CD4-positive, alpha-beta T cell (primary cell): ENCODE results near the gene HLCS. TPM values are rescaled to one million over a fixed set of nuclear protein-coding genes. Genes with fewer than 3 reads are reported as not detected.

Source experiments
- ATAC-seq: fragments of 200-7000 bp; cut with Tn5 transposase; one replicate; pipeline ENCODE4 v1.10.0; 2022; ENCODE audit warnings: mild to moderate bottlenecking; ENCODE audit not compliant: poor library complexity
- CTCF ChIA-PET: fragments of 350-600 bp; sonication (Branson Sonifier 250); formaldehyde crosslinking; loops from one replicate; lab custom pipeline; 2021; ENCODE audit warnings: antibody characterized with exemption, inconsistent platforms; lab: Charles Lee
- POLR2A ChIA-PET: fragments of 350-600 bp; sonication (Branson Sonifier 250); formaldehyde crosslinking; loops from one replicate; lab custom pipeline; 2021; ENCODE audit warnings: antibody characterized with exemption, inconsistent platforms; lab: Charles Lee
- DNase-seq, 14 experiments: peaks; one replicate each; pipeline ENCODE4 v3.0.0-alpha.2; 2013 to 2020; ENCODE audit warnings: mixed read lengths in 2 of 14
- H3K27ac ChIP-seq, 2 donors: one replicate each; pipeline versions ENCODE4 v1.5.1 to v1.7.0; 2013; ENCODE audit warnings: low read length in 2 of 2, low read depth in 1 of 2, mild to moderate bottlenecking in 1 of 2
- H3K27me3 ChIP-seq, 2 experiments: 1 replicate in 1 of 2; 2 replicates in 1 of 2; pipeline versions ENCODE4 v1.6.1 to v1.7.0; 2013; ENCODE audit warnings: low read length in 2 of 2, control low read depth in 1 of 2, mild to moderate bottlenecking in 1 of 2, moderate library complexity in 1 of 2; ENCODE audit not compliant: insufficient read depth in 2 of 2, control insufficient read depth in 1 of 2
- H3K36me3 ChIP-seq: one replicate; pipeline ENCODE4 v1.6.1; 2013; ENCODE audit warnings: low read length, control low read depth; ENCODE audit not compliant: insufficient read depth
- H3K4me1 ChIP-seq: one replicate; pipeline ENCODE4 v1.6.1; 2013; ENCODE audit warnings: low read length, control low read depth; ENCODE audit not compliant: insufficient read depth
- H3K4me3 ChIP-seq: one replicate; pipeline ENCODE4 v1.5.1; 2013; ENCODE audit warnings: mild to moderate bottlenecking, low read length, moderate library complexity
- H3K9me3 ChIP-seq, 2 experiments: 1 replicate in 1 of 2; 2 replicates in 1 of 2; pipeline versions ENCODE4 v1.6.1 to v1.7.0; 2013; ENCODE audit warnings: low read length in 2 of 2, mild to moderate bottlenecking in 2 of 2, control low read depth in 1 of 2, moderate library complexity in 1 of 2; ENCODE audit not compliant: control insufficient read depth in 1 of 2, insufficient read depth in 1 of 2
- H3K27ac Mint-ChIP-seq: one replicate; pipeline ENCODE4 v1.8.0; 2020; ENCODE audit warnings: mixed read lengths
- H3K27me3 Mint-ChIP-seq: one replicate; pipeline ENCODE4 v1.8.0; 2021; ENCODE audit warnings: mixed read lengths
- H3K36me3 Mint-ChIP-seq: one replicate; pipeline ENCODE4 v1.8.0; 2021; ENCODE audit warnings: low read depth, mixed read lengths
- H3K4me1 Mint-ChIP-seq: one replicate; pipeline ENCODE4 v1.8.0; 2021; ENCODE audit warnings: low read depth, mixed read lengths
- H3K4me3 Mint-ChIP-seq: one replicate; pipeline ENCODE4 v1.8.0; 2020; ENCODE audit warnings: mild to moderate bottlenecking, mixed read lengths
- H3K9me3 Mint-ChIP-seq: one replicate; pipeline ENCODE4 v1.8.0; 2020; ENCODE audit warnings: mixed read lengths
- intact Hi-C, 2 experiments: fragments of 100-400 bp; cut with DNase I in 1 of 2; cut with micrococcal nuclease in 1 of 2; formaldehyde crosslinking; loops; one replicate each; pipeline versions ENCODE4 v1.15.1 to v1.9.0; 2023 to 2025; cut with DNase I, micrococcal nuclease
- total RNA-seq, 174 experiments: library from RNA in 2 of 174; stranded (reverse) in 2 of 174; gene quantifications; one replicate each; pipeline ENCODE4 v1.2.3 and lab custom pipeline; 2021 to 2026
- TF ChIP-seq, protein P1 (sequence below): fragments of 200-600 bp; IDR thresholded peaks from one replicate; pipeline ENCODE4 v1.8.0; 2022; ENCODE audit warnings: antibody characterized with exemption, mild to moderate bottlenecking

Gene HLCS
- total RNA-seq, 2 experiments from 2014 or later = 8.1 to 10.0 TPM

- Mint-ChIP-seq H3K9me3 (no peaks in the 10 kb centered on the region), H3K27ac (no peak overlapping the region), H3K4me1 (no peaks in the 10 kb centered on the region), H3K4me3 (no peak overlapping the region), H3K27me3 (peaks cover 4% of the 10 kb centered on the region), H3K36me3 (peaks cover 56% of the 10 kb centered on the region)
- ATAC-seq = no peak
- CTCF ChIA-PET = no interaction called here
- intact Hi-C loops = no loop called here
- Histone ChIP-seq H3K27me3 (no peaks in the 10 kb centered on the region), H3K4me3 (no peak overlapping the region), H3K4me1 (no peaks in the 10 kb centered on the region), H3K36me3 (peaks cover 4% of the 10 kb centered on the region), H3K9me3 (no peaks in the 10 kb centered on the region), H3K27ac (no peak overlapping the region)
- TF ChIP-seq, protein P1, sequence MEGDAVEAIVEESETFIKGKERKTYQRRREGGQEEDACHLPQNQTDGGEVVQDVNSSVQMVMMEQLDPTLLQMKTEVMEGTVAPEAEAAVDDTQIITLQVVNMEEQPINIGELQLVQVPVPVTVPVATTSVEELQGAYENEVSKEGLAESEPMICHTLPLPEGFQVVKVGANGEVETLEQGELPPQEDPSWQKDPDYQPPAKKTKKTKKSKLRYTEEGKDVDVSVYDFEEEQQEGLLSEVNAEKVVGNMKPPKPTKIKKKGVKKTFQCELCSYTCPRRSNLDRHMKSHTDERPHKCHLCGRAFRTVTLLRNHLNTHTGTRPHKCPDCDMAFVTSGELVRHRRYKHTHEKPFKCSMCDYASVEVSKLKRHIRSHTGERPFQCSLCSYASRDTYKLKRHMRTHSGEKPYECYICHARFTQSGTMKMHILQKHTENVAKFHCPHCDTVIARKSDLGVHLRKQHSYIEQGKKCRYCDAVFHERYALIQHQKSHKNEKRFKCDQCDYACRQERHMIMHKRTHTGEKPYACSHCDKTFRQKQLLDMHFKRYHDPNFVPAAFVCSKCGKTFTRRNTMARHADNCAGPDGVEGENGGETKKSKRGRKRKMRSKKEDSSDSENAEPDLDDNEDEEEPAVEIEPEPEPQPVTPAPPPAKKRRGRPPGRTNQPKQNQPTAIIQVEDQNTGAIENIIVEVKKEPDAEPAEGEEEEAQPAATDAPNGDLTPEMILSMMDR = no peak
- DNase-seq = no peak
- POLR2A ChIA-PET = no interaction called here
Observed at GRCh38 chr21:36756527-36756926, 209.9 kb downstream of the HLCS start.

GRCh38 chr21:36754241-36754898 lies 212.1 kb downstream of the HLCS start:
- TF ChIP-seq, protein P1 = no peak
- Histone ChIP-seq H3K27ac (no peak overlapping the region), H3K36me3 (peaks cover 4% of the 10 kb centered on the region), H3K27me3 (no peaks in the 10 kb centered on the region), H3K9me3 (no peaks in the 10 kb centered on the region), H3K4me3 (no peak overlapping the region), H3K4me1 (no peaks in the 10 kb centered on the region)
- DNase-seq (no peak), ATAC-seq (no peak)
- Mint-ChIP-seq H3K4me1 (no peaks in the 10 kb centered on the region), H3K27ac (no peak overlapping the region), H3K27me3 (peaks cover 19% of the 10 kb centered on the region), H3K9me3 (no peaks in the 10 kb centered on the region), H3K36me3 (peaks cover 57% of the 10 kb centered on the region), H3K4me3 (no peak overlapping the region)
- intact Hi-C loops = no loop called here
- POLR2A ChIA-PET = no interaction called here
- CTCF ChIA-PET = no interaction called here

DNA sequence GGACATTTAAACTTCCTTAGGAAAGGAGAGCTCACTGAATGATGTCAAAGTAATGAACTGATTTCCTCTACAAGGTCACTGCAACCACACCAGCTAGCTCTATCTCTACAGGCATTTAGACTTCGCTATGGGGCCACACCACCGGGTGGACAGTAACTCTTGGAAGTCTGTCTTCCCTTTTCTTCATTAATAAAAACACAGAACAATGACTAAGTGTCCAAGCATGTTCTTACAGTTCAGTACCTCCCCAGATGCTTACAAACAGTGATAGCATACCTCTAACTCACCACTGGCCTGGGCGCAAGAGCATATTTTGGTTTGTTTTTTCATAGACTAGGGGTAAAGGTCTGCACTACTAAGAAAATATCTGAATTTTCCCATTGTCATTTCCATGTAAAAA lies 212.9 kb downstream of the HLCS start:
- peaks cover 57% of the 10 kb centered on the region for H3K36me3 Mint-ChIP-seq
- Histone ChIP-seq H3K4me3 (no peak overlapping the region), H3K27ac (no peak overlapping the region), H3K36me3 (no peaks in the 10 kb centered on the region), H3K9me3 (no peaks in the 10 kb centered on the region), H3K4me1 (no peaks in the 10 kb centered on the region), H3K27me3 (peaks cover 0 to 3% of the 10 kb centered on the region in 2 experiments)
- H3K27ac Mint-ChIP-seq = no peak overlapping the region
- DNase-seq (no peak), ATAC-seq (no peak)
- no peak overlapping the region for H3K4me3 Mint-ChIP-seq
- no peaks in the 10 kb centered on the region for H3K9me3 Mint-ChIP-seq
- H3K27me3 Mint-ChIP-seq = peaks cover 27% of the 10 kb centered on the region
- TF ChIP-seq, protein P1 = no peak
- POLR2A ChIA-PET = no interaction called here
- intact Hi-C loops = no loop called here
- CTCF ChIA-PET = no interaction called here
- peaks cover 3% of the 10 kb centered on the region for H3K4me1 Mint-ChIP-seq
